Psoas muscle (tissue), 8 donors: ENCODE results near the gene MARCHF3. TPM values are rescaled to one million over a fixed set of nuclear protein-coding genes. Genes with fewer than 3 reads are reported as not detected.

ENCODE experiments used
- ATAC-seq, 4 donors: fragments of 200-7000 bp; cut with Tn5 transposase; one replicate each; pipeline ENCODE4 v1.9.1; 2020; ENCODE audit warnings: moderate library complexity in 3 of 4, mild to moderate bottlenecking in 2 of 4
- DNase-seq, 2 donors: peaks; one replicate each; pipeline ENCODE4 v3.0.0-alpha.2; 2020
- H3K27ac ChIP-seq: fragments of 200-600 bp; one replicate; pipeline ENCODE4 v1.8.0; 2022
- H3K27me3 ChIP-seq, 3 donors: fragments of 200-600 bp in 1 of 3; one replicate each; pipeline versions ENCODE4 v1.6.1 to v1.8.0; 2013 to 2022; ENCODE audit warnings: low read length in 2 of 3, mild to moderate bottlenecking in 2 of 3, moderate library complexity in 1 of 3; ENCODE audit not compliant: insufficient read depth in 3 of 3
- H3K36me3 ChIP-seq, 2 donors: fragments of 200-600 bp in 1 of 2; one replicate each; pipeline versions ENCODE4 v1.6.1 to v1.8.0; 2013 to 2022; ENCODE audit warnings: low read depth in 1 of 2, mild to moderate bottlenecking in 1 of 2, moderate library complexity in 1 of 2; ENCODE audit not compliant: insufficient read depth in 1 of 2
- H3K4me1 ChIP-seq: fragments of 200-600 bp; one replicate; pipeline ENCODE4 v1.8.0; 2022
- H3K4me3 ChIP-seq: fragments of 200-600 bp; one replicate; pipeline ENCODE4 v1.8.0; 2022; ENCODE audit warnings: mild to moderate bottlenecking
- H3K9me3 ChIP-seq: fragments of 200-600 bp; one replicate; pipeline ENCODE4 v1.8.0; 2022
- CTCF ChIP-seq: fragments of 200-600 bp; IDR thresholded peaks from one replicate; pipeline ENCODE4 v1.8.0; 2022; ENCODE audit warnings: antibody characterized with exemption
- WGBS, 3 donors: extraction: QIAGEN DNeasy Blood & Tissue Kit; methylation state at CpG; one replicate each; pipeline versions ENCODE4 v1.1.6 to v1.1.7; 2013; 5-methylcytosine and 5-hydroxymethylcytosine counted together
- intact Hi-C, 2 donors: fragments of 100-400 bp; cut with DNase I; formaldehyde crosslinking; loops; one replicate each; pipeline versions ENCODE4 v1.11.0 to v1.14.2; 2022
- polyA plus RNA-seq, 3 donors: library from polyadenylated mRNA; stranded (reverse); fragments of 200-250 nt; gene quantifications; one replicate each; pipeline ENCODE4 v1.2.3, GENCODE V29; 2013
- total RNA-seq, 4 donors: library from RNA; stranded (reverse); fragmentation: NEBNext Ultra II Directional in 2 of 4; extraction: Animal tissue kit (Norgen Biotek cat#: 25700) in 2 of 4; gene quantifications; one replicate each; pipeline versions ENCODE4 v1.2.1 to v1.2.4, GENCODE V29; 2021 to 2023
- donor health status: healthy with polysubstance abuse.
- donor health status: DM: no; HTN: no; CAD: no; lungs with moderate emphysema.
- donor health status: Bipolar disorder and iron deficiency.
- donor health status: healthy.
- donor health status: DM: yes; HTN: yes; CAD: no.
- donor health status: DM: no; HTN: no; CAD: no.
- donor health status: DM: no; HTN: no; CAD: no.
- donor health status: DM: yes; HTN: yes; CAD: no.

MARCHF3 gene
- total and polyA plus RNA-seq, 7 donors = 6.0 to 22.0 (median 12.0) TPM

GRCh38 chr5:127066721-127067120 is 36.4 kb upstream of the MARCHF3 start:
- DNase-seq (no peak), ATAC-seq (no peak)
- H3K4me1 ChIP-seq = no peaks in the 10 kb centered on the region
- TF ChIP-seq CTCF = no peak
- H3K36me3 ChIP-seq = peaks cover 0 to 31% of the 10 kb centered on the region in 2 donors
- H3K9me3 ChIP-seq = no peaks in the 10 kb centered on the region
- intact Hi-C loops = no loop called here
- H3K4me3 ChIP-seq = no peak overlapping the region
- no peak overlapping the region for H3K27ac ChIP-seq
- H3K27me3 ChIP-seq = no peaks in the 10 kb centered on the region

GRCh38 chr5:127064253-127064840 is 34.0 kb upstream of the MARCHF3 start:
- no peaks in the 10 kb centered on the region for H3K4me1 ChIP-seq
- H3K27me3 ChIP-seq = no peaks in the 10 kb centered on the region
- no peaks in the 10 kb centered on the region for H3K9me3 ChIP-seq
- intact Hi-C loops = no loop called here
- ATAC-seq = no peak
- peaks cover 0 to 18% of the 10 kb centered on the region in 2 donors for H3K36me3 ChIP-seq
- no peak overlapping the region for H3K27ac ChIP-seq
- DNase-seq = no peak
- TF ChIP-seq CTCF = no peak
- 91 to 95% (median 94%) methylated on average over 4 of the region's 4 CpGs for WGBS, 3 donors
- H3K4me3 ChIP-seq = no peak overlapping the region

- H3K27ac ChIP-seq = no peak overlapping the region
- peaks cover 0 to 21% of the 10 kb centered on the region in 2 donors for H3K36me3 ChIP-seq
- intact Hi-C loops = no loop called here
- 63 to 74% (median 68%) methylated on average over 2 of the region's 2 CpGs for WGBS, 3 donors
- TF ChIP-seq CTCF = no peak
- H3K4me3 ChIP-seq = no peak overlapping the region
- H3K27me3 ChIP-seq = no peaks in the 10 kb centered on the region
- no peak for DNase-seq
- H3K4me1 ChIP-seq = no peaks in the 10 kb centered on the region
- no peak for ATAC-seq
- no peaks in the 10 kb centered on the region for H3K9me3 ChIP-seq
These were observed 33.0 kb upstream of the MARCHF3 start for GRCh38 chr5:127063257-127063913.

GRCh38 chr5:127061956-127062355 is 31.6 kb upstream of the MARCHF3 start:
- DNase-seq = no peak
- peaks cover 0 to 28% of the 10 kb centered on the region in 2 donors for H3K36me3 ChIP-seq
- no peak for TF ChIP-seq CTCF
- no peak overlapping the region for H3K4me3 ChIP-seq
- H3K27ac ChIP-seq = no peak overlapping the region
- no peaks in the 10 kb centered on the region for H3K27me3 ChIP-seq
- ATAC-seq = no peak
- no peaks in the 10 kb centered on the region for H3K9me3 ChIP-seq
- WGBS, 3 donors = 82 to 87% (median 85%) methylated on average over 1 of the region's 1 CpG
- intact Hi-C loops = no loop called here
- H3K4me1 ChIP-seq = no peaks in the 10 kb centered on the region

- 83 to 94% (median 87%) methylated on average over 1 of the region's 1 CpG for WGBS, 3 donors
These were observed 31.2 kb upstream of the MARCHF3 start for GRCh38 chr5:127061537-127061936.

More at GRCh38 chr5:127061537-127061936, 31.2 kb upstream of the MARCHF3 start:
- intact Hi-C loops = no loop called here
- no peak for DNase-seq
- H3K4me3 ChIP-seq = no peak overlapping the region
- no peak for ATAC-seq
- H3K36me3 ChIP-seq = peaks cover 0 to 32% of the 10 kb centered on the region in 2 donors
- no peak for TF ChIP-seq CTCF
- no peaks in the 10 kb centered on the region for H3K9me3 ChIP-seq
- no peaks in the 10 kb centered on the region for H3K4me1 ChIP-seq
- no peaks in the 10 kb centered on the region for H3K27me3 ChIP-seq
- no peak overlapping the region for H3K27ac ChIP-seq
